Mesenchymal stem cell (in vitro differentiated cells and primary cell): ENCODE measurements around the gene FMN1.

Experiments used
- DNase-seq: peaks from one replicate; pipeline ENCODE4 v3.0.0-alpha.2; 2013
- H2AFZ ChIP-seq: one replicate; pipeline ENCODE4 v1.6.1; 2013; ENCODE audit warnings: low read depth, mild to moderate bottlenecking, control low read depth, inconsistent platforms, low read length, moderate library complexity
- H2AK5ac ChIP-seq: 2 replicates; pipeline ENCODE4 v1.6.1; 2013; ENCODE audit warnings: low read length, moderate library complexity, mild to moderate bottlenecking, inconsistent platforms; ENCODE audit not compliant: severe bottlenecking
- H2BK120ac ChIP-seq: one replicate; pipeline ENCODE4 v1.6.1; 2013; ENCODE audit warnings: low read depth, mild to moderate bottlenecking, inconsistent platforms, low read length, moderate library complexity
- H2BK12ac ChIP-seq, 2 experiments: one replicate each; pipeline ENCODE4 v1.6.1; 2013; ENCODE audit warnings: inconsistent platforms in 2 of 2, low read length in 2 of 2, mild to moderate bottlenecking in 2 of 2, moderate library complexity in 2 of 2, control low read depth in 1 of 2
- H2BK15ac ChIP-seq: one replicate; pipeline ENCODE4 v1.6.1; 2013; ENCODE audit warnings: mild to moderate bottlenecking, low read depth, inconsistent platforms; ENCODE audit not compliant: poor library complexity, severe bottlenecking
- H2BK5ac ChIP-seq: 2 replicates; pipeline ENCODE4 v1.6.1; 2013; ENCODE audit warnings: low read depth, mild to moderate bottlenecking, low read length, control low read depth, inconsistent platforms; ENCODE audit not compliant: poor library complexity, severe bottlenecking
- H3K14ac ChIP-seq, 2 experiments: one replicate each; pipeline ENCODE4 v1.6.1; 2013; ENCODE audit warnings: inconsistent platforms in 2 of 2, low read length in 2 of 2, control low read depth in 1 of 2, mild to moderate bottlenecking in 1 of 2, moderate library complexity in 1 of 2
- H3K18ac ChIP-seq, 2 experiments: one replicate each; pipeline ENCODE4 v1.6.1; 2013; ENCODE audit warnings: inconsistent platforms in 2 of 2, low read length in 2 of 2, control low read depth in 1 of 2, low read depth in 1 of 2, mild to moderate bottlenecking in 1 of 2
- H3K23ac ChIP-seq, 2 experiments: one replicate each; pipeline ENCODE4 v1.6.1; 2013; ENCODE audit warnings: inconsistent platforms in 2 of 2, low read length in 2 of 2, mild to moderate bottlenecking in 2 of 2, moderate library complexity in 2 of 2, control low read depth in 1 of 2
- H3K27ac ChIP-seq: 2 replicates; pipeline ENCODE4 v1.5.1; 2013; ENCODE audit warnings: mild to moderate bottlenecking, moderate library complexity, low read length, control low read depth, inconsistent platforms; ENCODE audit not compliant: poor library complexity, severe bottlenecking
- H3K27me3 ChIP-seq, 2 experiments: 2 replicates each; pipeline versions ENCODE4 v1.6.1 to v1.7.0; 2013; ENCODE audit warnings: low read length in 2 of 2, mild to moderate bottlenecking in 2 of 2, moderate library complexity in 2 of 2, control low read depth in 1 of 2, inconsistent platforms in 1 of 2; ENCODE audit not compliant: control insufficient read depth in 1 of 2, insufficient read depth in 1 of 2
- H3K36me3 ChIP-seq, 2 experiments: 2 replicates each; pipeline versions ENCODE4 v1.6.1 to v1.7.0; 2013; ENCODE audit warnings: low read length in 2 of 2, control low read depth in 1 of 2, inconsistent platforms in 1 of 2, low read depth in 1 of 2, mild to moderate bottlenecking in 1 of 2; ENCODE audit not compliant: insufficient read depth in 2 of 2, control insufficient read depth in 1 of 2
- H3K4ac ChIP-seq, 2 experiments: one replicate each; pipeline ENCODE4 v1.6.1; 2013; ENCODE audit warnings: inconsistent platforms in 2 of 2, low read length in 2 of 2, mild to moderate bottlenecking in 2 of 2, moderate library complexity in 2 of 2, control low read depth in 1 of 2, low read depth in 1 of 2
- H3K4me1 ChIP-seq: 2 replicates; pipeline ENCODE4 v1.6.1; 2013; ENCODE audit warnings: low read depth, low read length, control low read depth; ENCODE audit not compliant: control insufficient read depth, insufficient read depth
- H3K4me2 ChIP-seq: 2 replicates; pipeline ENCODE4 v1.6.1; 2013; ENCODE audit warnings: low read length, mild to moderate bottlenecking, inconsistent platforms; ENCODE audit not compliant: poor library complexity, severe bottlenecking
- H3K4me3 ChIP-seq, 2 experiments: 2 replicates each; pipeline versions ENCODE4 v1.5.1 to v1.7.0; 2013; ENCODE audit warnings: low read length in 2 of 2, mild to moderate bottlenecking in 2 of 2, control low read depth in 1 of 2, low read depth in 1 of 2; ENCODE audit not compliant: insufficient read depth in 1 of 2
- H3K79me1 ChIP-seq: replicated peaks from 2 replicates; pipeline ENCODE4 v1.6.1; 2013; ENCODE audit warnings: mild to moderate bottlenecking, control low read depth, low read length, inconsistent platforms; ENCODE audit not compliant: poor library complexity, severe bottlenecking
- H3K9ac ChIP-seq: 2 replicates; pipeline ENCODE4 v1.7.0; 2013; ENCODE audit warnings: mild to moderate bottlenecking, low read length, moderate library complexity
- H3K9me3 ChIP-seq: 2 replicates; pipeline ENCODE4 v1.7.0; 2013; ENCODE audit warnings: mild to moderate bottlenecking, low read length; ENCODE audit not compliant: control insufficient read depth
- H4K8ac ChIP-seq: one replicate; pipeline ENCODE4 v1.6.1; 2013; ENCODE audit warnings: inconsistent platforms, mild to moderate bottlenecking, low read length, moderate library complexity
- H4K91ac ChIP-seq: one replicate; pipeline ENCODE4 v1.6.1; 2013; ENCODE audit warnings: mild to moderate bottlenecking, low read length, inconsistent platforms
- WGBS: methylation state at CpG from one replicate; pipeline ENCODE4 v1.1.7; 2013; ENCODE audit warnings: mixed read lengths; 5-methylcytosine and 5-hydroxymethylcytosine counted together

The FMN1 gene

DNA sequence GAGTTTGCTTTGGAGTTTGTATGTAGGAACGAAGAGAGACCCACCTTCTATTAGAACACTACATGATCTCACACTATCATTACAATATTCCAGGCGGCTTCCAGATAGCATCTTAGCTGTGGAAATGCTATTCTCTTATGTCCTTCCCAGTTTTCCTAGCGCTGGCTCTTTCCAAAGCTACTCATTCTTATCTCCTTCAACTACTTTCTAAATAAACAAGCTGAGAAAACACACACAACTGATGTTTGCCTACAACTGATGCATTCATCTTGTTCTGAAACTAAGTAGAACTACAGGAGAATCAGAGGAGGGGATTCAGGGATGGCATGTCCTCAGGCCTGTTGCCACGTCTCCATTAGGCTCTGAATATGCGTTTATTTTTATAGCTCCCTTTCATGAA is 367.8 kb downstream of the FMN1 start:
- Histone ChIP-seq H4K91ac (no peak overlapping the region), H2BK15ac (no peak overlapping the region), H3K14ac (no peak overlapping the region), H3K4ac (no peak overlapping the region), H3K4me3 (no peak overlapping the region), H3K9ac (no peak overlapping the region), H3K27ac (no peak overlapping the region), H2AFZ (no peak overlapping the region), H3K79me1 (no peaks in the 10 kb centered on the region), H3K4me2 (no peak overlapping the region), H2BK120ac (no peak overlapping the region), H2BK5ac (no peak overlapping the region), H4K8ac (no peak overlapping the region), H3K9me3 (no peaks in the 10 kb centered on the region), H2BK12ac (no peak overlapping the region), H3K36me3 (no peaks in the 10 kb centered on the region), H2AK5ac (peak overlapping the region; percentile 42), H3K4me1 (peaks cover 8% of the 10 kb centered on the region), H3K18ac (peak overlapping the region in 1 of 2 experiments; percentile 73), H3K23ac (no peak overlapping the region), H3K27me3 (peaks cover 0 to 4% of the 10 kb centered on the region in 2 experiments)
- peak; percentile 25 for DNase-seq
- WGBS, result 69% methylated on average over 5 of the region's 5 CpGs

DNA sequence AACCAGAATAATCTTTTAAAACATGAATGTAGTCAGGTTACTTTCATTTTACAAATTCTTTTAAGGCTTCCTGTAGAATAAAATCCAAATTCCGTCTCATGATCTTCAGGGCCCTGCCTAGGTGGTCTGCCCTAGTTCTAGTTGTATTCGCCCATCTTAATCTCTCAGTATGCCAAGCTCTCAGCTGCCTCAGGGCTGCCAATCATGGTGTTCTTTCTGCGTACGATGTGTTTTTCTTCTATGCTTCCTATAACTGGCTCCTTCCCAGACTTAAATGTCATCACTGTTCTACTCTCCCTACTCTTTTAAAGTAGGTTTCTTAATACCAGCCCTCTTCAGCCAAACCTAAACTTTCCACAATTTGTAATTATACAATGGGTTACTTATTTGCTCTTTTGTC is 369.3 kb downstream of the FMN1 start:
- Histone ChIP-seq H4K8ac (no peak overlapping the region), H2AFZ (no peak overlapping the region), H2BK5ac (peak overlapping the region; percentile 94), H3K23ac (no peak overlapping the region), H3K27ac (peak overlapping the region; percentile 93), H3K4ac (peak overlapping the region in 1 of 2 experiments; percentile 86), H2BK120ac (no peak overlapping the region), H2BK15ac (no peak overlapping the region), H3K4me3 (no peak overlapping the region), H3K9ac (no peak overlapping the region), H3K18ac (peak overlapping the region in 1 of 2 experiments; percentile 11), H3K4me1 (peaks cover 7% of the 10 kb centered on the region), H3K79me1 (no peaks in the 10 kb centered on the region), H3K14ac (no peak overlapping the region), H3K27me3 (peaks cover 0 to 4% of the 10 kb centered on the region in 2 experiments), H2BK12ac (no peak overlapping the region), H3K9me3 (no peaks in the 10 kb centered on the region), H3K36me3 (no peaks in the 10 kb centered on the region), H2AK5ac (no peak overlapping the region), H4K91ac (no peak overlapping the region), H3K4me2 (no peak overlapping the region)
- whole genome bisulfite sequencing, result 65% methylated on average over 4 of the region's 4 CpGs
- no peak for DNase-seq

DNA sequence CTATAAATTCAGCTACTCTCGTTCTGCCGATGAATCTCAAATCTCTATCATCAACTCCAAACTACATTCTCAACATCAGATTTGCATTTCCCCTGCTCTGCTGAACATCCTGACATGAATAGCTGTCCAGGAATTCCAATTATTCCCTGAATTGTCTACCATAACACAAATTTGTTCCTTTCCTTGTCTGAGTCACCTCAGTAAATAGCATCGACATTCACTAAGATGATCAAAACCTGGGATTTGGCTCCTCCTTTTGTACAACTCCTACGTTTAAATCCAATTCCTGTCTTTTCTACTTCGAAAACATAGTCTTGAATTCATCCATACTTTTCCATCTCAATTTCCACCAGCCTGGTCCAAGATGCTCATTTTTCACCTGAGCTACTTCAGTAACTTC is 369.7 kb downstream of the FMN1 start:
- no peak overlapping the region for H2BK15ac ChIP-seq
- H3K23ac ChIP-seq, result no peak overlapping the region
- H3K18ac ChIP-seq, result peak overlapping the region in 1 of 2 experiments; percentile 77
- no peak overlapping the region for H2AFZ ChIP-seq
- no peak overlapping the region for H3K4me2 ChIP-seq
- H3K4me1 ChIP-seq, result peaks cover 7% of the 10 kb centered on the region
- H4K8ac ChIP-seq, result no peak overlapping the region
- no peak overlapping the region for H3K4ac ChIP-seq
- no peaks in the 10 kb centered on the region for H3K79me1 ChIP-seq
- H2BK12ac ChIP-seq, result no peak overlapping the region
- WGBS, result 0% methylated on average over 5 of the region's 5 CpGs
- peak overlapping the region; percentile 98 for H3K27ac ChIP-seq
- no peaks in the 10 kb centered on the region for H3K9me3 ChIP-seq
- no peak overlapping the region for H3K9ac ChIP-seq
- no peak overlapping the region for H3K14ac ChIP-seq
- no peaks in the 10 kb centered on the region for H3K36me3 ChIP-seq
- no peak overlapping the region for H3K4me3 ChIP-seq
- H2AK5ac ChIP-seq, result peak overlapping the region; percentile 92
- DNase-seq, result peak; percentile 75
- H3K27me3 ChIP-seq, result peaks cover 0 to 4% of the 10 kb centered on the region in 2 experiments
- H2BK120ac ChIP-seq, result no peak overlapping the region
- H4K91ac ChIP-seq, result peak overlapping the region; percentile 22
- H2BK5ac ChIP-seq, result peak overlapping the region; percentile 94

DNA sequence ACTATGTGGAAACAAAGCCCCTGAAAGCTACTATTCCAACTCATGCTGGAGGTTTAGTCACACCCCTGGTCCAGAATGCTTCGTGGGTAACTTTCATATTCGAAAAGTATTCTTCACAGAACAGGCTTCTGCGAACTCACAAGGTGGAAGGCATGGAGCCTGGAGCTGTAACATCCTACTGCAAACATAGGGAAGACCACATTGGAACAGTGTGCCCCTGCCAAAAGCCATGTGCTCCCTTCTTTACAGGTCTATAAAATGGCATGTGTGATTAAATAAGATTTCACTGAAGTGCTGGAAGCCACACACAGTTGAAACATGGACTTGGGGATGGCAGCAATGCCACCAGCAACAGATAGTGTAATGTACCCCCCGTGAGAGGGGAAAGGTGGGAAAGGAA is 370.8 kb downstream of the FMN1 start:
- 98% methylated on average over 3 of the region's 4 CpGs for WGBS

More for the DNA sequence above, 370.8 kb downstream of the FMN1 start:
- Histone ChIP-seq H3K4me2 (no peak overlapping the region), H3K79me1 (no peaks in the 10 kb centered on the region), H2BK15ac (no peak overlapping the region), H2BK12ac (peak overlapping the region in 1 of 2 experiments; percentile 51), H4K8ac (no peak overlapping the region), H3K23ac (no peak overlapping the region), H3K36me3 (no peaks in the 10 kb centered on the region), H2AK5ac (peak overlapping the region; percentile 92), H3K4me3 (no peak overlapping the region), H3K27me3 (peaks cover 0 to 4% of the 10 kb centered on the region in 2 experiments), H3K9ac (no peak overlapping the region), H3K4me1 (peaks cover 7% of the 10 kb centered on the region), H3K9me3 (no peaks in the 10 kb centered on the region), H3K18ac (peak overlapping the region in 1 of 2 experiments; percentile 6), H2AFZ (no peak overlapping the region), H2BK5ac (peak overlapping the region; percentile 53), H4K91ac (no peak overlapping the region), H3K14ac (no peak overlapping the region), H3K4ac (peak overlapping the region; percentile 3 to 57), H3K27ac (peak overlapping the region; percentile 98), H2BK120ac (no peak overlapping the region)
- no peak for DNase-seq
